Renal cortex interstitium (tissue), 11 donors: ENCODE results near the gene CD101. TPM values are rescaled to one million over a fixed set of nuclear protein-coding genes. Genes with fewer than 3 reads are reported as not detected.

Source experiments
- DNase-seq, 11 donors: peaks; one replicate each; pipeline ENCODE4 v3.0.0-alpha.2; 2013; ENCODE audit warnings: low read depth in 9 of 11, low spot score in 4 of 11; ENCODE audit errors: extremely low read depth in 1 of 11
- polyA plus RNA-seq, 3 donors: library from polyadenylated mRNA; unstranded; fragments of 120-200 nt; gene quantifications; one replicate each; pipeline ENCODE4 v1.2.1, GENCODE V29; 2013; ENCODE audit not compliant: insufficient read length in 3 of 3

Gene CD101
- polyA plus RNA-seq, 3 donors, result 1.9 to 2.5 (median 2.0) TPM

- no peak for DNase-seq
Observed at GRCh38 chr1:117038236-117038635, 36.7 kb downstream of the CD101 start.

DNA sequence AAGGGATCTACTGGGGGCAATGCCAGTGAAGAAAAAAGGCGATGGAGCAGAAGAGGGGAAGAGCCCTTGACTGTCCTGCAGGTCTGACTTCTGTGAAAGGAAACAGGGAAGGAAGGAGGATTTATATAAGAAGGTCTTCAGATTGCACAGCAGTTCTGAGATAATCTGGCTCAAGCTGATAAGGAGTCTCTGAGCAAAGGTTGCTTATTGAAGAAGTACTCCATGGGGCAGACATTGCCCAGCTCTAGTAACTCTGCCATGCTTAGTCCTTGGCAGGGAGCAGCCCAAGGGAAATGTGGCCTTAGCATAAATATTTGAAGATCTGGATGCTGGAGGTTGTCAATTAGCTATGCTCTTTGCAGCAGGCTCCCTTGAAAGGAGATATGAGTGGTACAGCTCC is 42.7 kb downstream of the CD101 start:
- DNase-seq, result no peak

- no peak for DNase-seq
Observed at GRCh38 chr1:117045644-117046043, 44.1 kb downstream of the CD101 start.

DNA sequence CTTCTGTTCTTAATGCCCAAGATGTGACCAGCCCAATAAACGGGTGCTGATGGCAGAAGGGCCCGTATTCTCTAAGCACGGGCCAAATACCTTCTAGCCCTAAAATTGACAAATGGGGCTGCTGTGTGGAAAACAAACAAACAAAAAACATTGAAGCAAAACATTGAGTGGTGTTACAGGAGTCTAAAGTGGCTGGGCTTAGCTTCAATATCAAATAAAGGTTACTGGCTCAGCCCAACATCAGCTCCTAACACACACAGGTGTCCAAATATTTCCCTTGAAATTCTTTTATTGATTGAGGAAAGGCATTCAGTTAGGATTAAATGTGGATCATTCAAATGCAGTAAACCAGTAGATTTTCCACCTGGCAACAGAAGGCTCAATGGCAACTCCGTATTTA is 45.2 kb downstream of the CD101 start:
- no peak for DNase-seq

- DNase-seq, result no peak
Observed at GRCh38 chr1:117047271-117047670, 45.7 kb downstream of the CD101 start.

DNA sequence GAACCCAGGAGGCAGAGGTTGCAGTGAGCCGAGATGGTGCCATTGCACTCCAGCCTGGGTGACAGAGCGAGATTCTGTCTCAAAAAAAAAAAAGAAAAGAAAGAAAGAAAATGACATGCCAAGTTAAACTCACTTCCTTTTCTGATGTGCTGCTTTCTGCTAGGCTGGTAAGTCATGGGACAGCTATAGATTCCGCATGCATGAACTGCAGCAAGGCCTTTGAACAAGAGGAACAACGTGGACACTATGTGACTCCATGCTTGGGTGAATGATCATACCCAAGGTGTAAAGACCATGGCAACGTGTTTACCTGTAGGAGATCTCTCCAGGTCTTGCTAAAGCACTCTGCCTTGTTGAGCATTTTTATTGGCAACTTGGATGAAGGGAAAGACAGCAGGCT is 48.3 kb downstream of the CD101 start:
- no peak for DNase-seq

DNA sequence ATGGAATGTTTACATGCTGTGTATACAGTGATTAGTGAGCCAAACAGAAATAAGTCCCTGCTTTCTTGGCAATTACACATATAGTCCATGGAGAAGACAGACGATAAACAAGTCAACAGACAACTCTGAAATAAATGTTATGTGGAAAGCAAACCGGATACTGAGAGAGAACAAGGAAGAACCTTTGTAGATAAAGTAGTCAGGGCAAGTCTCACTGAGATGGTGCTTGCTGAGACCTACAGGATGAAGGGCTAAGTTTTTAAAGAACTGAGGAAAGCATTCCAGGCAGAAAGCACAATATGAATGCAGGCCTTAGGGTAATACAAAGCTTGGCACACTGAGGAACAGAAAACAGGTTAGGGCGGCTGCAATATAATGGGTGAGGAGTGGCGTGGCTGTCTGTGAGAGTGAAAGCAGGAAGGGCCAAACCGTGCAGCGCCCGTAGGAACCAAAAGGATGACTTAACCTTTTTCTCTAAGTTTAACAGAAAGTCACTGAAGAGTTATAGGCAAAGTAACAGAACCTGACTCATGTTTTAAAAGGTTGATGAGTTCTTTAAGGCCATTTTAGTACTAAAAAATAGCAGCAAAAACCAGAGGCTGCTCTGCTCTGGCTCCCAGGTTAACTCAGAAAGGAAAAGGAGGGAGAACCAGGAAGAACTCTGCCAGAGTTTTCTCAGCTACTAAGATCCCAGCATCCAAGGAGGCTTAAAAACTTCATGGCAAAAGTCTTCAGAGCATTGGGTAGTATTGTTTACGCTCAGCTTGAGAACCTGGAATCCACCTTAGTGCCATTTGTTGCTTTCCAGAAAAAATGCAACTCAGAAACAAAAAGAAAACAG is 49.9 kb downstream of the CD101 start:
- DNase-seq, result no peak

- no peak for DNase-seq
Observed at GRCh38 chr1:117054068-117054467, 52.5 kb downstream of the CD101 start.

GRCh38 chr1:117058810-117059209 is 57.2 kb downstream of the CD101 start:
- DNase-seq, result no peak

GRCh38 chr1:117059334-117059677 is 57.7 kb downstream of the CD101 start:
- peak in 2 of 11 donors; percentile 36 to 39 for DNase-seq

DNA sequence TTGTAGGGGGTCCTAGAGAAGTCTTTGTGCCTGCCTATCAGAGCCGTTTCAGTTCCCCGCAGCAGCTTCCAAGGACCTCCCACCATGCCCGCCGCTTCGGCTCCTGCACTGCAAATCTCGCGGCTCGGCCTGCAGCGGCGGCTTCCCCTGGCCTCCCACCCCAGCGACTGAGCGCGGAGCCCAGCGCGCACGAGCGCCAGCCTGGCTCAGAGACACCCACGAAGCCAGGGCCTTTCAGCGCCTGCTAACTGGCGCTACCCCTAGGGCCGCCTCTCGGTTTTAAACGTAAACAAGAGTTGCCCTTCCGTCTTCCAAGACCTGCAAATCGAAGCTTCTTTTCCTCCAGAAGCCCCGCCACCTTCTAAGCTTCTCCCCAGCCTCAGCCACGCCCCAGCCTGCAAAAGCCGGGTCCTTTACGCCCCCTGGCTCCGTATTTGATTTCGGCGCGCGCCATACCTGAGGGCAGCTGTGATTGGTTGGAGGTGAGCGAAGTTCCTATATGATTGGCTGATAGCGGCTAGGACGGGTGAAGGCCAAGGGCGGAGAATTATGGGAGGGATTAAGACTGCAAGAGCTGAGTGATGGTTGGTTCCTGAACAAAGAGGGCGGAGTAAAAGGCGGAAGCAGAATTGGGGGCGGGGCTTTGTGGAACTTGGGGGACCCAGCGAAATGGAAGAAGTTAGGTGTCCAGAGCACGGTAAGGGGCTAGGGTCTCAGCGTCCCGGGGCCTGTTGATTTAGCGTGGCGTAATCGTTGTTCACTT is 58.3 kb downstream of the CD101 start, which contains the start of gene TTF2:
Gene TTF2, plus strand, starts transcription at position 649 of the 763 bp plus-strand sequence. Its CDS starts 21 bp downstream, at position 670.
- DNase-seq, result peak; percentile 92 to 99 (median 96)

GRCh38 chr1:117060441-117061317 is 59.1 kb downstream of the CD101 start:
- peak in 2 of 11 donors; percentile 10 to 39 for DNase-seq

DNA sequence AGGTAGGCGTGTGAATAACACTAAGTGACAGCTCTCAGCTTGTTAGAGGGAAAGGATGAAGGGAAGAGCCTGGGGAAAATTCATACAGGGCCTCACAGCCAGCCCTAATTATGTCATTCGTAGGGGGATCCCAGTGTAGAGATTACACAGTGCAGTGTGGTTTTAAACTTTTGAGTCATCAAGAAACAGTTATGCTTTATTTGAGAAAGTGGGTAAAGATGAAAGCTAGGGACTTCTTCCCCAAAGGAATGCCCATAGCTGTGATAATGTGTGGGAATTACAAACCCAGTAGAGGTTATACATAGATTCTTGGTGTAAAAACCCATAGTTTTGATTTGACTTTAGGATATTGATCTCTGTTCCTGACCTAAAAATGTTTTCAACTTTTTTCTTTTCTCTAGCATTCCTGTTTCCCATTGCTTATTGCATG is 60.4 kb downstream of the CD101 start:
- DNase-seq, result no peak

- DNase-seq, result no peak
Observed at GRCh38 chr1:117066367-117066766, 64.8 kb downstream of the CD101 start.

DNA sequence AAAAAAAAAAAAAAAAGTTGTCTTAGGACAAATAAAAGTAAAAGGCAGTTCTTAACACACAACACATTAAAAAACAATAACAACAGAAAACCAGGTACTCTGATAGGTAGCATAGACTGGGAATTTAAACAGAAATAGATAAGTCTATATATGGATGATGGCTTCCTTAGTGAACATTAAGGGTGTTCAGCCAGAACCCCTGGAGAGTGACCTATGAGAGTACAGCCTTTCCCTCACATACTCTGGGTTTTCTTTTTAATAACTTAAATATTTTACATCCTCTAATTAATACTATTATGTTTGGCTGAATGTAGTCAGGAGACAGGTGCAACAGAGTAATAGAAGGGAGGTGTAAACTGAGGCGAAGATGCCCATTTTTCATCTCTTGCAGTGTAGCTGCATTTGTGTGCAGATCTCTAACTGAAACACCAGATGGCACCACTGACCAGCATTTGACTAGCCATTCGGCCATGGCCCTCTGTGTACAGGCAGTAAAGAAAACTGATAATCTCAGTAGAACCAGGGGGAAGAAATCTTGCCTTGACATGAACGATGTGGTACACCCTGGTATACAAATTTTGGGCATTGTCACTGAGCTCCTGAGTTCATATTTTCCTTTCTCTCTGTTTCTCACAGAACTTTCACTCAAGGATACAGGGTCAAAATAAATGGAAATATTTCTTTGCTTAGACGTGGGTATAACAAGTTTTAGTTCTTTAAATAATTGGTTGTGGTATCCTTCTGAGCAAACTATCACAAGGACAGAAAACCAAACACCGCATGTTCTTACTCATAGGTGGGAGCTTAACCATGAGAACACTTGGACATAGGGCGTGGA is 66.2 kb downstream of the CD101 start:
- DNase-seq, result peak in 2 of 11 donors; percentile 31 to 49

DNA sequence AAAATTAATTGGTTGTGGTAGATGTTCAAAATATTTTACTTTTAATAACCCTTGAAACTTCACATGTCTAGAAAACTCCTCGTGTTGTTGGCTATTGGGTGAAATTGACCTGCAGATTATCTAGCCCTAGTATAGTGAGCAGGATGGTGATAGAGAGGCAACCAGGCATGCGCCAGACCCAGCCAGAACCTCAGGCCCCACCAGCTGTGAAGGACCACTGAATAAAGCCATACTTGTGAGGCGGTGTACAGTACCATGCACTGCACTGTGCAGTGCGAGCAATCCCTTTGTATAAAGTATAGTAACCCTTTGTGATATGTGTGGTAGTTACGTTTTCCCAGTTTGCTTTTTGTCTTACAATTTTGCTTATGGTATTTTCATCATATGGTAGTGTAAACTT is 67.0 kb downstream of the CD101 start:
- DNase-seq, result no peak

DNA sequence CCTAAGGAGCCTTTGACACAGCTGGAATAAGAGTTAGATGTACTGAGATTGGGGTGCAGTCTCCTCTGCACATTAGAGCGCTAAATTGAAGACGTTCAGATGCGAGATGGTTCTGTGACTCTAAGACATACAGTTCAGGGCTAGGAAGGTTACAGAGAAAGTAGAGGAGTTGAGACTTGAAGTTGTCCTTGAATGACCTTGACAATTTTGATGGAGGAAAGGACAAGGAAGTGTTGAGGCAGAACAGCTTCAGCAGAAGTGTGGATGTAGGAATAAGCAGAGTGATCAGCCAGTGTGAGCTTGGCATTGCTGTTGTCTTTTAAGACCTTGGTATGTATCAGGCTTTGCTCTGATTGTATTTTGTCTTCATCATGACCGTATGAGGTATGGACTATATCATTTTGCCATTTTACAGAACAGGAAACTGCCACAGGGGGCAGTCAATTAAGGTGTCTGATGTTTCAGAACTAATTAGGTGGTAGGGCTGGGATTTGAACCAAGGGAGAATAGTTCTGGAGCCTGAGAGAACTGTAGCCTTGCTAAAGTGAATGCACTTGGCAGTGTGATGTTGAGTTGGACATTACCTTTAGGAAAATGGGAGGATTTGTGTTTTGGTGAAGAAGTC is 67.8 kb downstream of the CD101 start:
- no peak for DNase-seq

DNA sequence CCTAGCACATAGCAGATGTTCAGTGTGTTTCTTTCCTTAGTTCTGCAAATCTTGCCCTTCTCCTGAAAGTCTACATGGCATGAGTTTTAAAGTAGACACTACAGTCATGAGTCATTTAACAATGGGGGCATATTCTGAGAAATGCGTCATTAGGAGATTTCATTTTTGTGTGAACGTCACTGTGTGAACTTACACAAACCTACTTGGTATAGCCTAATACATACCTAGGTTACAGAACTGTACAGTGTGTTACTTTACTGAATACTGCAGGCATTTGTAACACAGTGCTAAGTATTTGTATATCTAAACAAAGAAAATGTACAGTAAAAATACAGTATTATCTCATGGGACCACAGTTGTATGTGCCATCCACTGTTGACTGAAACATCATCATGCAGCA is 68.6 kb downstream of the CD101 start:
- no peak for DNase-seq
